Uterus (tissue), 4 donors: Measurements from ENCODE around the gene HOXC12. TPM values are rescaled to one million over a fixed set of nuclear protein-coding genes. Genes with fewer than 3 reads are reported as not detected.

ENCODE experiments used
- DNase-seq, 2 donors: peaks; one replicate each; pipeline ENCODE4 v3.0.0-alpha.2; 2019 to 2020
- H3K27ac ChIP-seq, 2 donors: fragments of 200-600 bp; sonication (generic); 1 replicate in 1 of 2; 2 replicates in 1 of 2; pipeline ENCODE4 v1.5.1; 2016 to 2018
- H3K27me3 ChIP-seq, 2 donors: fragments of 200-600 bp; sonication (generic); one replicate each; pipeline ENCODE4 v1.5.1; 2018 to 2019; ENCODE audit warnings: control low read depth in 1 of 2
- H3K36me3 ChIP-seq, 2 donors: fragments of 200-600 bp; sonication (generic); one replicate each; pipeline ENCODE4 v1.5.1; 2019; ENCODE audit warnings: control low read depth in 1 of 2
- H3K4me1 ChIP-seq, 2 donors: fragments of 200-600 bp; sonication (generic); one replicate each; pipeline ENCODE4 v1.5.1; 2018 to 2019; ENCODE audit warnings: control low read depth in 1 of 2
- H3K4me3 ChIP-seq, 2 donors: fragments of 200-600 bp; sonication (generic); 1 replicate in 1 of 2; 2 replicates in 1 of 2; pipeline ENCODE4 v1.5.1; 2018 to 2019; ENCODE audit warnings: mild to moderate bottlenecking in 1 of 2
- H3K9me3 ChIP-seq, 2 donors: fragments of 200-600 bp; sonication (generic); one replicate each; pipeline ENCODE4 v1.5.1; 2019; ENCODE audit warnings: control low read depth in 1 of 2
- POLR2A ChIP-seq, 2 donors: fragments of 450-650 bp; IDR thresholded peaks; one replicate each; pipeline ENCODE4 v1.6.1; 2016; ENCODE audit warnings: antibody characterized with exemption in 2 of 2, mild to moderate bottlenecking in 1 of 2, moderate library complexity in 1 of 2
- intact Hi-C: fragments of 100-400 bp; cut with DNase I; formaldehyde crosslinking; loops from one replicate; pipeline ENCODE4 v1.15.1; 2023; ENCODE audit warnings: low total_unique reads
- total RNA-seq, 4 donors: library from RNA; depleted of rRNA in 3 of 4; stranded (reverse); fragments of >200 nt in 3 of 4; gene quantifications; one replicate each; pipeline versions ENCODE4 v1.1.0 to v1.2.4, GENCODE V29; 2014 to 2023
- TF ChIP-seq, protein P1 (sequence below), 4 experiments: fragments of 200-600 bp in 2 of 4; fragments of 450-650 bp in 2 of 4; sonication (generic) in 2 of 4; IDR thresholded peaks; one replicate each; pipeline ENCODE4 v1.5.1; 2016 to 2019; ENCODE audit warnings: antibody characterized with exemption in 4 of 4, mild to moderate bottlenecking in 2 of 4, moderate library complexity in 1 of 4
- donor health status: DM: yes; HTN: yes; CAD: no.

Gene HOXC12
- total RNA-seq, 4 donors from 2014 or later, result not detected

DNA sequence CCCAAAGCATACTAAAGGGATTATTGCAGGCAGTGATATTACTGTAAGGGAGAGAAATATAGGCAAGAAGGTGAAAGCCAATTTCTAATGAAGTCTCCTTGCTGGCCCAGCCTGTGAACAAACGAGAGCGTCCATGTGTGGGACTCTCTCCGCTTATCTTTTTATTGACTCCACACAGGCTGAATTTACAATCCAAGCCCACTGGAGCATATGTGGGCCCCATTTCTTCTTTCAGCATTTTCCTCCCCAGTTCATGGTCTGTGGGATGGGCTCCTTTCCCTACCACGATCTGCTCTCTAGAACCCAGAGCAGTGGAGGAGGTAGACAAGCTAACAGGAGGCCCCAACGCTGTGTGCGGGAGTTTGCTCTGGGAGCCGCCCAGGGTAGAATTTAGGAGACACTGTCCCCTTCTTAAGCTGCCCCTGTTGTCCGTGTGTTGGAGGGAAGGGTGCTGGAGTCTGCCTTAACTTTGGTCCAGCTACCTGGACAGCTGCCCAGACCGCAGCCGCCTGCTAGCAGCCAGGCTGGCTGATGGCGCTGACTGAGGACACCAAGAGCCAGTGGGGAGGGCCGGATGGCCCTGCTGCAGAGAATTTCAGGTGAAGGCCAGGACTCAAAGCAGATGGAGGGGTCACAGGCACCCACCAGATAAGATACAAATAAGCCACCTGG, 15.0 kb downstream of the HOXC12 start:
- no peaks in the 10 kb centered on the region for H3K9me3 ChIP-seq
- no peak for DNase-seq
- no peak overlapping the region for H3K27ac ChIP-seq
- intact Hi-C loops, result no loop called here
- H3K27me3 ChIP-seq, result peaks cover 7 to 88% of the 10 kb centered on the region in 2 donors
- no peaks in the 10 kb centered on the region for H3K36me3 ChIP-seq
- peaks cover 0 to 4% of the 10 kb centered on the region in 2 donors for H3K4me1 ChIP-seq
- H3K4me3 ChIP-seq, result no peak overlapping the region
- TF ChIP-seq POLR2A (IDR thresholded peaks at IDR 0.05), result no peak
- TF ChIP-seq, protein P1, sequence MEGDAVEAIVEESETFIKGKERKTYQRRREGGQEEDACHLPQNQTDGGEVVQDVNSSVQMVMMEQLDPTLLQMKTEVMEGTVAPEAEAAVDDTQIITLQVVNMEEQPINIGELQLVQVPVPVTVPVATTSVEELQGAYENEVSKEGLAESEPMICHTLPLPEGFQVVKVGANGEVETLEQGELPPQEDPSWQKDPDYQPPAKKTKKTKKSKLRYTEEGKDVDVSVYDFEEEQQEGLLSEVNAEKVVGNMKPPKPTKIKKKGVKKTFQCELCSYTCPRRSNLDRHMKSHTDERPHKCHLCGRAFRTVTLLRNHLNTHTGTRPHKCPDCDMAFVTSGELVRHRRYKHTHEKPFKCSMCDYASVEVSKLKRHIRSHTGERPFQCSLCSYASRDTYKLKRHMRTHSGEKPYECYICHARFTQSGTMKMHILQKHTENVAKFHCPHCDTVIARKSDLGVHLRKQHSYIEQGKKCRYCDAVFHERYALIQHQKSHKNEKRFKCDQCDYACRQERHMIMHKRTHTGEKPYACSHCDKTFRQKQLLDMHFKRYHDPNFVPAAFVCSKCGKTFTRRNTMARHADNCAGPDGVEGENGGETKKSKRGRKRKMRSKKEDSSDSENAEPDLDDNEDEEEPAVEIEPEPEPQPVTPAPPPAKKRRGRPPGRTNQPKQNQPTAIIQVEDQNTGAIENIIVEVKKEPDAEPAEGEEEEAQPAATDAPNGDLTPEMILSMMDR (IDR thresholded peaks at IDR 0.05), result no peak

DNA sequence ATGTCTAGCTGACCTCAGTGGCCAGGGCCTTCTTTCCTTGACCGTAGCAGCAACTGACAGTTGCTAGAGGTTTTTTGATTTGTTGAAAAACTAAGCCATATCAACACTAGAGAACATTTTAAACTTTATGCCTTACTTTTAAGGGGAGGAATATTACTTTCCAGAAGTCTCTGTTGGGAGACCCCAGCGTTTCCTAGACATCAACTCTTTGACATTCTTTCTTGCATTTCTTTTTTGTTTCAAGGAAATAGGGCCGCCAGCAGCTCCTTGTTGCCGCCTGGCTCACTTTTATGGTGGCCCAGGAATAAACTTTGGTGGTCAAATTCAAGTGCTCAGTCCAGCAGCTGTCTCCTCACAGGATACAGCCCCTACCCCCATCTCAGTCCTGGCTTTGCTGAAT, 15.7 kb downstream of the HOXC12 start:
- intact Hi-C loops, result no loop called here
- Histone ChIP-seq H3K27me3 (peaks cover 13 to 88% of the 10 kb centered on the region in 2 donors), H3K27ac (no peak overlapping the region), H3K4me3 (no peak overlapping the region), H3K36me3 (no peaks in the 10 kb centered on the region), H3K4me1 (peaks cover 0 to 4% of the 10 kb centered on the region in 2 donors), H3K9me3 (no peaks in the 10 kb centered on the region)
- no peak for TF ChIP-seq POLR2A (IDR thresholded peaks at IDR 0.05)
- TF ChIP-seq, protein P1 (IDR thresholded peaks at IDR 0.05), result no peak
- DNase-seq, result no peak

- TF ChIP-seq, protein P1 (IDR thresholded peaks at IDR 0.05), result no peak
- TF ChIP-seq POLR2A (IDR thresholded peaks at IDR 0.05), result no peak
- Histone ChIP-seq H3K36me3 (no peaks in the 10 kb centered on the region), H3K27ac (no peak overlapping the region), H3K27me3 (peaks cover 19 to 88% of the 10 kb centered on the region in 2 donors), H3K4me3 (no peak overlapping the region), H3K4me1 (peaks cover 0 to 4% of the 10 kb centered on the region in 2 donors), H3K9me3 (no peaks in the 10 kb centered on the region)
- intact Hi-C loops, result no loop called here
- DNase-seq, result no peak
These were observed 16.4 kb downstream of the HOXC12 start for GRCh38 chr12:53971129-53971528.

GRCh38 chr12:53971686-53972085, 17.0 kb downstream of the HOXC12 start:
- H3K27ac ChIP-seq, result no peak overlapping the region
- H3K27me3 ChIP-seq, result peaks cover 22 to 88% of the 10 kb centered on the region in 2 donors
- H3K4me1 ChIP-seq, result peaks cover 0 to 4% of the 10 kb centered on the region in 2 donors
- no peaks in the 10 kb centered on the region for H3K9me3 ChIP-seq
- no peak overlapping the region for H3K4me3 ChIP-seq
- TF ChIP-seq, protein P1 (IDR thresholded peaks at IDR 0.05), result no peak
- TF ChIP-seq POLR2A (IDR thresholded peaks at IDR 0.05), result no peak
- no peak for DNase-seq
- no peaks in the 10 kb centered on the region for H3K36me3 ChIP-seq
- intact Hi-C loops, result no loop called here

DNA sequence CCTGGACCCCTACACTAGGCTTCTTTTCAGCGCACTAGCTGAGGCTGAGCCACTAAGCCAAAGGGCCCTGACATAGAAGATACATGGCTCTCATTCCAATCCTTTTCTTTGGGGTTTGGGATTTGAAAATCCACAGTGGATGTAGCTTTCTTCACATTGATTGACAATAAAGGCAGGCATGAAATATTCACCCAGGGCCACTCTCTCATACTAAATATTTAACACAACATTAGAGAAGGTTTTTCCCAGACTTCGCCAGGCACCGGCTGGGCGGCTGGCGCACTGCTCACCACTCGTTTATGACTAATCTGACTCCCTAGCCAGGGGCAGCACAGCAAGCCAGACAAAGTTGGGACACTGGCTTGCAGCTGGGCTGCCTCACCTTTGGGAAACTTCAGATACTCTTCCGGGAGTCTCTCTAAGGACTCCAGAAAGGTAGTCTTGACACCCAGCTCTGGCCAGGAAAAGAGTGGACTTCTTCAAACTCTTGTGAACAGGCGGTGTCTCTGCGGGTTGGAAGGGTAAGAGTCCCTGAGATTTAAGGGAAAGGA, 17.5 kb downstream of the HOXC12 start:
- Histone ChIP-seq H3K36me3 (no peaks in the 10 kb centered on the region), H3K27ac (no peak overlapping the region), H3K4me3 (no peak overlapping the region), H3K27me3 (peaks cover 22 to 88% of the 10 kb centered on the region in 2 donors), H3K9me3 (no peaks in the 10 kb centered on the region), H3K4me1 (peaks cover 0 to 4% of the 10 kb centered on the region in 2 donors)
- intact Hi-C loops, result no loop called here
- TF ChIP-seq POLR2A (IDR thresholded peaks at IDR 0.05), result no peak
- TF ChIP-seq, protein P1 (IDR thresholded peaks at IDR 0.05), result no peak
- no peak for DNase-seq
